K562 (cell line): ENCODE results near the gene TCF12.

ENCODE experiments used
- BCL6 ChIP-seq: fragments of 250-450 bp; sonication (Bioruptor Pico); IDR thresholded peaks from 2 replicates; pipeline ENCODE4 v1.4.0; 2020
- CBFB ChIP-seq: sonication (generic); formaldehyde crosslinking; IDR thresholded peaks from 2 replicates; pipeline ENCODE4 v1.4.0; 2020; ENCODE audit warnings: mild to moderate bottlenecking, missing genetic modification reagents
- GATA2 ChIP-seq: sonication (generic); formaldehyde crosslinking; IDR thresholded peaks from 2 replicates; pipeline ENCODE4 v1.4.0; 2020; ENCODE audit warnings: mild to moderate bottlenecking, missing genetic modification reagents
- L3MBTL2 ChIP-seq: fragments of 450-650 bp; IDR thresholded peaks from 2 replicates; pipeline ENCODE4 v1.6.1; 2016; ENCODE audit warnings: mild to moderate bottlenecking, moderate library complexity
- NCOR1 ChIP-seq: fragments of 450-650 bp; IDR thresholded peaks from 2 replicates; pipeline ENCODE4 v1.6.1; 2016; ENCODE audit warnings: mild to moderate bottlenecking, moderate library complexity
- PCBP1 ChIP-seq: fragments of 200-400 bp; formaldehyde crosslinking; IDR thresholded peaks from 2 replicates; pipeline ENCODE4 v1.6.1; 2018; ENCODE audit warnings: mild to moderate bottlenecking, low read depth, low read length; ENCODE audit not compliant: poor library complexity, severe bottlenecking
- POLR2AphosphoS5 ChIP-seq: IDR thresholded peaks from 2 replicates; pipeline ENCODE4 v1.6.1; 2011; ENCODE audit warnings: mild to moderate bottlenecking, low read depth, low read length, moderate library complexity; ENCODE audit not compliant: control insufficient read depth, insufficient read depth
- ZNF23 ChIP-seq: fragments of 250-450 bp; sonication (Bioruptor Pico); IDR thresholded peaks from 2 replicates; pipeline ENCODE4 v1.4.0; 2020; ENCODE audit warnings: mild to moderate bottlenecking
- TF ChIP-seq, protein P1 (sequence below), 3 experiments: IDR thresholded peaks in 2 of 3; conservative IDR thresholded peaks in 1 of 3; 2 replicates each; pipeline ENCODE4 v1.5.1; 2011 to 2012; ENCODE audit warnings: low read length in 3 of 3, mild to moderate bottlenecking in 3 of 3, control low read depth in 2 of 3, improper control_type of control experiment in 1 of 3, inconsistent platforms in 1 of 3, low read depth in 1 of 3, mixed read lengths in 1 of 3, moderate library complexity in 1 of 3; ENCODE audit not compliant: insufficient read depth in 2 of 3
- TF ChIP-seq, protein P2 (sequence below), 2 experiments: fragments of 450-650 bp; IDR thresholded peaks; 2 replicates each; pipeline ENCODE4 v1.6.1; 2016; ENCODE audit warnings: mild to moderate bottlenecking in 2 of 2, borderline replicate concordance in 1 of 2, low read depth in 1 of 2, moderate library complexity in 1 of 2

DNA sequence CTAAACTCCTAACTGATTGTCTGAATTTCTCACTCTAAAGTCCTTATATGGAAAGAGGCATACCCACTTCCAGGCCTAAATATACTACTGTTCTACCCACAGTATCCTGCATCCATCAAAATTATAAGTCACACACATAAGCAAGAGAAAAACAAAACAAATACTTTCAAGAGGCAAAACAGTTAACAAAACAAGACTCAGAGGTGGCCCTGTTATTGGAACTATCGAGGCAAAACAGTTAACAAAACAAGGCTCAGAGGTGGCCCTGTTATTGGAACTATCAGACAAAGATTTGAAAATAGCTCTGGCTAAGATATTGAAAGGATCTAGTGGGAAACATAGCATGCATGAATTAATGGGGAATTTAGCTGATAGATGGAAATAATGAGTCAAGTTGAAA lies 233.7 kb downstream of the TCF12 start:
- TF ChIP-seq GATA2 (CRISPR knock-in tag): no peak
- TF ChIP-seq L3MBTL2: no peak
- TF ChIP-seq, protein P1, sequence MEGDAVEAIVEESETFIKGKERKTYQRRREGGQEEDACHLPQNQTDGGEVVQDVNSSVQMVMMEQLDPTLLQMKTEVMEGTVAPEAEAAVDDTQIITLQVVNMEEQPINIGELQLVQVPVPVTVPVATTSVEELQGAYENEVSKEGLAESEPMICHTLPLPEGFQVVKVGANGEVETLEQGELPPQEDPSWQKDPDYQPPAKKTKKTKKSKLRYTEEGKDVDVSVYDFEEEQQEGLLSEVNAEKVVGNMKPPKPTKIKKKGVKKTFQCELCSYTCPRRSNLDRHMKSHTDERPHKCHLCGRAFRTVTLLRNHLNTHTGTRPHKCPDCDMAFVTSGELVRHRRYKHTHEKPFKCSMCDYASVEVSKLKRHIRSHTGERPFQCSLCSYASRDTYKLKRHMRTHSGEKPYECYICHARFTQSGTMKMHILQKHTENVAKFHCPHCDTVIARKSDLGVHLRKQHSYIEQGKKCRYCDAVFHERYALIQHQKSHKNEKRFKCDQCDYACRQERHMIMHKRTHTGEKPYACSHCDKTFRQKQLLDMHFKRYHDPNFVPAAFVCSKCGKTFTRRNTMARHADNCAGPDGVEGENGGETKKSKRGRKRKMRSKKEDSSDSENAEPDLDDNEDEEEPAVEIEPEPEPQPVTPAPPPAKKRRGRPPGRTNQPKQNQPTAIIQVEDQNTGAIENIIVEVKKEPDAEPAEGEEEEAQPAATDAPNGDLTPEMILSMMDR (IDR thresholded peaks at IDR 0.05 in 2 of 3, conservative IDR thresholded peaks at IDR 0.05 in 1 of 3; ENCODE audit: insufficient read depth in 2 of 3, low read depth in 1 of 3, low read length in 3 of 3): no peak
- TF ChIP-seq CBFB (CRISPR knock-in tag): no peak
- TF ChIP-seq NCOR1: no peak
- TF ChIP-seq, protein P2, sequence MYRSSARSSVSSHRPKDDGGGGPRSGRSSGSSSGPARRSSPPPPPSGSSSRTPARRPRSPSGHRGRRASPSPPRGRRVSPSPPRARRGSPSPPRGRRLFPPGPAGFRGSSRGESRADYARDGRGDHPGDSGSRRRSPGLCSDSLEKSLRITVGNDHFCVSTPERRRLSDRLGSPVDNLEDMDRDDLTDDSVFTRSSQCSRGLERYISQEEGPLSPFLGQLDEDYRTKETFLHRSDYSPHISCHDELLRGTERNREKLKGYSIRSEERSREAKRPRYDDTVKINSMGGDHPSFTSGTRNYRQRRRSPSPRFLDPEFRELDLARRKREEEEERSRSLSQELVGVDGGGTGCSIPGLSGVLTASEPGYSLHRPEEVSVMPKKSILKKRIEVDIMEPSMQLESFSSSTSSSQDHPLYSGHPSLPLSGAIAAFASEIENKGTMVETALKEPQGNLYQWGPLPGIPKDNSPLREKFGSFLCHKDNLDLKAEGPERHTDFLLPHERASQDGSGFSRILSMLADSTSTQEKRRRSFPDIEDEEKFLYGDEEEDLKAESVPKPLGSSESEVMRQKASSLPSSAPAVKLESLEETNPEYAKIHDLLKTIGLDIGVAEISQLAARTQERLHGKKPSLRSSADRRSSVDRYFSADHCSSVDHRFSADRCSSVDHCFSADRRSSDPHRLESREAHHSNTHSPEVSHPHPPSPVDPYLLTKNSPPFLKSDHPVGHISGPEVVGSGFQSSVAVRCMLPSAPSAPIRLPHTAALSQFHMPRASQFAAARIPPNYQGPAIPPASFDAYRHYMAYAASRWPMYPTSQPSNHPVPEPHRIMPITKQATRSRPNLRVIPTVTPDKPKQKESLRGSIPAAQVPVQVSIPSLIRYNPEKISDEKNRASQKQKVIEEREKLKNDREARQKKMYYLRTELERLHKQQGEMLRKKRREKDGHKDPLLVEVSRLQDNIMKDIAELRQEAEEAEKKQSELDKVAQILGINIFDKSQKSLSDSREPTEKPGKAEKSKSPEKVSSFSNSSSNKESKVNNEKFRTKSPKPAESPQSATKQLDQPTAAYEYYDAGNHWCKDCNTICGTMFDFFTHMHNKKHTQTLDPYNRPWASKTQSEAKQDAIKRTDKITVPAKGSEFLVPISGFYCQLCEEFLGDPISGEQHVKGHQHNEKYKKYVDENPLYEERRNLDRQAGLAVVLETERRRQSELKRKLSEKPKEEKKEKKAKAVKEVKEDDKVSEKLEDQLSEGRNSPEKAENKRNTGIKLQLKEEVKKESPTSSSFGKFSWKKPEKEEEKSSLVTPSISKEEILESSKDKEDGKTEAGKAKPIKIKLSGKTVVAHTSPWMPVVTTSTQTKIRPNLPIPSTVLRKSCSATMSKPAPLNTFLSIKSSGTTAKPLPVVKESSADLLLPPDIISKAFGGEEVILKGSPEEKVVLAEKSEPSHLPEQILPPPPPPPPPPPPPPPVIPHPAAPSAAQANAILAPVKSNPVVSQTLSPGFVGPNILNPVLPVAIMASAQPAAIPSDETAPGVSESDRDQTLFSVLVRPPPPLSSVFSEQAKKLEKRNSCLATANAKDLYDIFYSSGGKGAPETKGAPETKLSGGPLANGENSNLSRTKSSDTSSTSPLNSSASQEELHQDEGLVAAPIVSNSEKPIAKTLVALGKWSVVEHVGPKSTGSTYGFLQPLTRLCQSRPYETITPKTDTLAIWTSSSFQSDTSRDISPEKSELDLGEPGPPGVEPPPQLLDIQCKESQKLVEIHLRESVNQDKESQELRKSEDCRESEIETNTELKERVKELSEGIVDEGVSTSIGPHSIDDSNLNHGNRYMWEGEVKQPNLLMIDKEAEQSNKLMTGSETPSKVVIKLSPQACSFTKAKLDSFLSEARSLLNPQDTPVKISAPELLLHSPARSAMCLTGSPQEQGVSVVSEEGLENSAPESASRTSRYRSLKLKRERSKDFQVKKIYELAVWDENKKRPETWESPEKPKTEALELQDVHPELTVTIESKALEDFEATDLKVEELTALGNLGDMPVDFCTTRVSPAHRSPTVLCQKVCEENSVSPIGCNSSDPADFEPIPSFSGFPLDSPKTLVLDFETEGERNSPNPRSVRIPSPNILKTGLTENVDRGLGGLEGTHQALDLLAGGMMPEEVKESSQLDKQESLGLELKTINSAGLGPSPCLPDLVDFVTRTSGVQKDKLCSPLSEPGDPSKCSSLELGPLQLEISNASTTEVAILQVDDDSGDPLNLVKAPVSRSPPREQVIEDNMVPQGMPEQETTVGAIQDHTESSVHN (IDR thresholded peaks at IDR 0.05; ENCODE audit: borderline replicate concordance in 1 of 2, low read depth in 1 of 2): no peak
- TF ChIP-seq ZNF23 (CRISPR knock-in tag): no peak
- no peak for TF ChIP-seq POLR2AphosphoS5
- no peak for TF ChIP-seq BCL6 (CRISPR knock-in tag)
- TF ChIP-seq PCBP1: no peak
